GM19455 (cell line): ENCODE data around the gene KANK4.
A peak's percentile ranks its signal among the peaks of the same experiment; 100 is the strongest.

Experiments
- ATAC-seq: cut with Tn5 transposase; IDR thresholded peaks from one replicate; pipeline ENCODE4 v1.9.1; 2021; ENCODE audit not compliant: unreplicated experiment

The KANK4 gene

GRCh38 chr1:62307895-62308492 lies 11.2 kb downstream of the KANK4 start:
- ATAC-seq = no peak

- ATAC-seq = no peak
Measured at GRCh38 chr1:62307446-62307845, 11.8 kb downstream of the KANK4 start.

GRCh38 chr1:62306065-62306464 lies 13.2 kb downstream of the KANK4 start:
- no peak for ATAC-seq

- ATAC-seq = no peak
Measured at GRCh38 chr1:62304975-62305374, 14.3 kb downstream of the KANK4 start.

DNA sequence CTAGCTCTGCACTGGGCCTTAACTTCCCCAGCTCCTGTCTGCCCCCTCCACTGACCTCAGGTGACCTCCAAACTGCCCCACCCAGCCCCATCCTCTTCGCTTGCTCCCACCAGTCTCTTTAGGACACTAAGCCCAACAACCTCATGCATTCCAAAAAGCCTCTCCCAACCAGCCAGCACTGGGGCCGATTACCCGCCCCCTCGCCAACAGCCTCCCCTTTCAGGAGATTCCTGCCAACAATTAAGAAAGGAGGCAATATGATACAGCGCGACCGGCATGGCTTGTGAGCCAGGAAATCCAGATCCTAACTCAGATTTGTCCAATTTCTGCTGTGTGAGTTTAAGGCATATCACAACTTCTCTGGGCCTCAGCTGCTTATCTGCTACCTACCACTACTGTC lies 14.7 kb downstream of the KANK4 start:
- no peak for ATAC-seq

- no peak for ATAC-seq
Measured at GRCh38 chr1:62301726-62302390, 17.4 kb downstream of the KANK4 start.

- ATAC-seq = no peak
Measured at GRCh38 chr1:62299426-62300200, 19.6 kb downstream of the KANK4 start.

- peak; percentile 66 for ATAC-seq
Measured at GRCh38 chr1:62295921-62296491, 23.2 kb downstream of the KANK4 start.

DNA sequence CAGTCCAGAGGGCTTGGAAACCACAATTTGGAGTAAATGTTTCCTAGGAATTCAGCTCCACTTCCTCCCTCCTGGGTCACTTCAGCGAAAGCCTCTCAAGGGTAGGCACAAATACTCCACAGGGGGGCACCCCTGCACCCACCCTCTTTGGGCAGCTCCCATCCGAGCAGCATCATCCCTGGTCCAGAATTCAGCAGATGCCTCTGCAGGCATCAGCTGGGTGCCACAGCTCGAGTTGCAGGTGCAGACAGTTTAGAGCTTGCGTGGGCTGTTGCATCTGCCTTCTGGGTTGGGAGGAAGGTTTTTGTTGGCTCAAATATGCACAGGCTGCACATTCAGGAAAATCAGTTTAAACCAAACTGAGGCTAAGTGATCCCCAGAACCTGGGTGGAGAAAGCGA lies 25.0 kb downstream of the KANK4 start:
- no peak for ATAC-seq

GRCh38 chr1:62288662-62289061 lies 30.6 kb downstream of the KANK4 start:
- ATAC-seq = no peak

DNA sequence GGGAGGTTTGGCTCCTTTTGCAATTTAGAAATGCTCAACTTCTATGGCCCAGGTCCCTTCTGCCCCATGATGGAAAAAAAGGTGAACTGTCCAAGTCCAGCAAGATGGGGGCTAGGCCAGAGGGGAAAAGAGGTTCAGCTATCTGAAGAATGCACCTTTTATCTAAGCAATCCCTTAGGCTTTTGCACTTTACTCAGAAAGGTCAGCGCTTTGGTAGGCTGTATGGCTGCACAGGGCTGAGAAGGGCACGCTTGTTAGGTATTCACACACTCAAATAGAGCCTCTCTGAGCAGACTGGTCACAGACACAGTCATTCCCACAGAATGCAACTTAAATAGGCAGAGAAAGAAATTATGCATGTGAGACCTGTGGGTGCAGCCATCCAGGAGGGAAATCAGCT lies 31.0 kb downstream of the KANK4 start:
- no peak for ATAC-seq

- no peak for ATAC-seq
Measured at GRCh38 chr1:62286786-62287224, 32.4 kb downstream of the KANK4 start.

DNA sequence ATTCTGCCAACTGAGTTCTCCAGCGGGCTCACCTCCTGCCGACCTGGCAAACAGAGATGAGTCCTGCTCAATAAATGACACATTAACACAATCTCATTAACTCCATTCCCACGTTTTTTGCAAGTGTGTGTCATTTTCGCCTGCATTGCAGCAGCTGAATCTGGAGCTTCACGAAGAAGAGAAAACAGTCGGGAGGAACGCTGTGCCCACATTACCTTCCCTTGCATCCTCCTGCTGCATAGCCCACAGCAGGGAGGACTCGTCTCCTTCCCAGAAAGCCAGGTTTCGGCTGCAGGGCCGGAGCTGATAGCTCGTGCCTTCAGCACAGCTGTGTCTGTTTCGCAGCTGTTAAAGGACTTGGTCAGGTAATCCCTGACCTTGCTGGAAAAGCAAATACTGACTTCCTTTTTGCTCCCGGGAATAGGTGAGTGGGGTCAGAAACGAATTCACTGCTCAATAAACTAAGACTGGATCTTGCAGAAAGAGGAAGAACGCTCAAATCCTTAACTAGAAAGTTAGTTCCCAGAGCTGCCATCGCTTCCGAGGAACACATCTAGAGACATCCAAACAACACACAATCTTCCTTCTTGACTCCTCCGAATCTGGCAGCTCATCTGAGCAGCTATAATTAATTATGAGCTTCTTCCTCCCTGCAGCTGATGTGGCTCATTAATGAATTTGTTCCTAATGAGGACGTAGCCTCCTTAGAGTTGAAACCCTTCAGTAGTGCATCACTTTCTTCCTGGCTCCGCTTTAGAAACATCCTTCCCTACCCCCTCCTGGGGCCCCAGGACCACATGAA lies 33.0 kb downstream of the KANK4 start:
- no peak for ATAC-seq

GRCh38 chr1:62285440-62285839 lies 33.8 kb downstream of the KANK4 start:
- ATAC-seq = no peak

- ATAC-seq = no peak
Measured at GRCh38 chr1:62283986-62284385, 35.2 kb downstream of the KANK4 start.

DNA sequence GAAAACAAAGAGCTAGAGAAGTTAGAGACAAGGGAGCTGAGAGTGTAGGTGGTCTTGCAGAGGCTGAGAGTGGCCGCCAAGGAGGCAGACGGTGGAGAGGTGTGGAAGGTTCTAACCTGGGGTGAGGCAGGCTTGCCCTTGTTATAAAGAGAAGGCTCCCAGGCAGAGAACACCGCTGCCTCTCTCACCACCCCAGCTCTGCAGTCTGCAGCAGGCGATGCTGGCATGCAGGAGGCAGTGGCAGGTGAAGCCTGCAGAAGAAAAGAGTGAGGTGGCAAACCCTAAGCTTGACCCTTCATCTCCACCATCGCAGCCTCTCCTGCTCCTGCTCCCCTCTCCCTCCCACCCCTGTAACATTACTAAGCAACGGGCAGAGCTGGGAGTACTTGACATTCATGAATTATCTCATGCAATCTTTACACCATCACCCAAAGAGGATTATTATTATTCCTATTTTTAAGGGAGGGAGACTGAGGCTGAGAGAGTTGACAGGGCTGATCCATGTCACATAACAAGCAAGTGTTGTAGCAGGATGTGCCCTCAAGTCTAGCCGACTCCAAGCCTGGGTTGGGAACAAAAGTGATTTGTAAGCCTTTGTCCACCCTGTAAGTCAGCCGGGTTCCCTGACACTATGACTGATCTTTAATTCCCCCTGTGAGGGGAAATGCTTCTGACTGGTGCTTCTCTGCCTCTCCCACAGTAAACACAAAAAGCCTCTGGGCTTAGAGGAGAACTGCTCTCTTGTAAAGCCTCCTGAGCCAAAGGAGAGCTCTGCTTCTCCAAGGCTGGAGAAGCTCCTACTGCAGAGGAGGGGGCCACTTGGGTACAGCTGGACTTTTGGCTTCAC lies 36.1 kb downstream of the KANK4 start:
- no peak for ATAC-seq

GRCh38 chr1:62281922-62282555 lies 37.2 kb downstream of the KANK4 start:
- ATAC-seq = no peak

- no peak for ATAC-seq
Measured at GRCh38 chr1:62280960-62281465, 38.2 kb downstream of the KANK4 start.

- no peak for ATAC-seq
Measured at GRCh38 chr1:62280150-62280549, 39.1 kb downstream of the KANK4 start.
